ENCODE measurements around the gene PIWIL4.

PIWIL4 gene

DNA sequence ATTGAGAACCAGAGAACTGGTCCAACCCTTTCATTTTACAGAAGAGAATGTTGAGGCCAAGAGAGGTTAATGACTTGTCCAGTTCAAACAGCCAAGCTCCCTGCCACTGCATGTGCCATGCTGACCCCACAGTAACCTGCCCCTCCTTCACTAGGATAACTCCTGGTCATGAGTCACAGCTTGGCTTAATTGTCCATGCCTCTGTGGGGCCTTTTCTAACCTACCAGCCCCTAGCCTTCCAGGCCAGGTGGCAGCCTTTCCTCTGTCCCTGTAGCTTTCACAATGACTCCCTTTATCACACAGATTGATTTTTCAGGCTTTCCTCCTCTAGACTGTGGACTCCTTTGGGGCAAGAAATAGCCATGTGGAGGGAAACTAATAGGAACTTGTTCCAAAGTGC, 97.2 kb downstream of the PIWIL4 start:
- no peak for DNase-seq

DNA sequence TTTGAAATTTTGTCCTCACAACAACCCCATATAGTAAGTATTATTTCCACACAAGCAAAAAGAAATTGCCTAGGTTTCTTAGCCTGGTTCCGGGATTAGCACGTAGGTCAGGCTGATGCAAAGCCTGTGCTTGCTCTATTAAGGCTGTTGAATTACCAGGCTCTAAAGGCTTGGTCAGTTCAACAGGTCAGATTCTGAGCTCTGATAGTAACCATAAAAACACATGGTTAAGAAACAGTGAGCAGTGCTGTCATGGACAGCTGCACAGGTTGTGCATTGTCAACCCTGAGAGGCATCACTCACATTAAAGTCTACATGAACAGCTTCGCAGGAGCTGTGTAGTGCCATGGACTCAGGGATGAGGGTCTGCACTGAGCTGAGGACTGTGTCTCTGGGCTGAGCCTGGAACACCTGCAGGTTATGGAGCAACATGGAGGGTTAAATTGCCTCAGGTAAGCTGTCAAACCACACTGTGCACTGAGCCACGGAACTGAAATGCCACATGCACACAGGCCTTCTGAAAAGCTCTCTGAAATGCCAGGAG, 98.0 kb downstream of the PIWIL4 start:
- DNase-seq (no peak), ATAC-seq (no peak)

More for the DNA sequence above, 97.2 kb downstream of the PIWIL4 start:
- ATAC-seq = no peak

DNA sequence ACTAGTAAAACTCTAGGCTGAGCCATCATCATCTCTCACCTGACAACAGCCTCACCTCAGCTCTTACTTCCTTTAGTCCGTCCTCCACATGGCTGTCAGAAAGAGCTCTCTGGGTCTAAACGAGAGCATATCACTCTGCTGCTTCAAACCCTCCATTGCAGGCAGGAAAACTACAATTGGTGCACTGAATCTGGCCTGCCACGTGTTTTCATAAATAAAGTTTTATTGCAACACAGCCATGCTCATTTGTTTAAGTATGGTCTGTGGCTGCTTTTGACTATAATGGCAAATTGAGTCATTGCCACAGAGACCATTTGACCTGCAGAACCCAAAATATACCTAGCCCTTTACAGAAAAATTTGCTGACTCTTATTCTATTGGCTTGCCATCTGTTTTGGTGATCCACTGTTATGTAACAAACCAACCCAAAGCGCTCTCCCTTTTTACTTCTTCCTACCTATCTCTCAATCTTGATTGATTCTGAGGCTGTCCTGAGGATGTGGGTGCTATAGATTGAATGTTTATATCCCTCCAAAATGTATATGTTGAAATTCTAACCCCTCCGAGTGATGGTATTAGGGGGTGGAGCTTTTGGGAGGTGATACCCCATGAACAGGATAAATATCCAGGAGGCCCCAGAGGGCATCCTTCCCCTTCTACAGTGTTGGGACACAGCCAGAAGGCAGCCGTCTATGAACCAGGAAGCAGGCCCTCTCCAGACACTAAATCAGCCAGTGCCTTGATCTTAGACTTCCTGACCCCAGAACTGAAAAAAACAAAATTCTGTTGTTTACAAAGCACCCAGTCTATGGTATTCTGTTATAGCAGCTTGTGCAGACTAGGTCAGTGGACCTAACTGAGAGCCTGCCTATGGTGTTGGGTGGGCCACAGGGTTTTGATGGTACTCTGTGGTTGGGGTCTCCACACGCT, 99.9 kb downstream of the PIWIL4 start:
- DNase-seq (no peak), ATAC-seq (no peak)

DNA sequence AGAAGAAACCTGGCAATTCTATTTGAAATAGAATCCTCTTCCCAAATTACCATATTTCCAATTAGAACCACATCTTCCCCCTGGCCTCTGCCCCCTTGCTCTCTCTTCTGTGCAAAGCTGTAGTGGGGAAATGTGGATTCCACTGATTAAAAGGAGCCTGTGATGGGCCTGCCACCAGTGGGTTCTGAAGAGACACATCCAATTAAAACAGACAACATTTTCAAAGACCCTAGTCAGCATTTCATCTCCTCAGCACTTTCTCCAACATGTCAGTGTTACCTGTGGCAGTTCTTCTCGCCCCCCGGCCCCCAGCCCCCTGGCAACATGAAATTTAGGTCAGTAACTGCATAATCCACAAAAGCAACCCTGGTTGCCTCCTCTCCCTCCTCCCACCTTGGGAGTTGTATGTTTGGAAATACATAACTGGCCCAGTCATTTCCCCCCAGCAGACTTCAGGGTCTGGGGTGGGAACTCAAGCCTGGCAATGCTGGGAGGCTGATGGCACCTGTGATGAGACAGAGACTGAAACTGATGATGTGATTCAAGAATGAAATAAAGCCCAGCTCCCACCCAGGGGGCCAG, 101.1 kb downstream of the PIWIL4 start:
- DNase-seq (no peak), ATAC-seq (no peak)

DNA sequence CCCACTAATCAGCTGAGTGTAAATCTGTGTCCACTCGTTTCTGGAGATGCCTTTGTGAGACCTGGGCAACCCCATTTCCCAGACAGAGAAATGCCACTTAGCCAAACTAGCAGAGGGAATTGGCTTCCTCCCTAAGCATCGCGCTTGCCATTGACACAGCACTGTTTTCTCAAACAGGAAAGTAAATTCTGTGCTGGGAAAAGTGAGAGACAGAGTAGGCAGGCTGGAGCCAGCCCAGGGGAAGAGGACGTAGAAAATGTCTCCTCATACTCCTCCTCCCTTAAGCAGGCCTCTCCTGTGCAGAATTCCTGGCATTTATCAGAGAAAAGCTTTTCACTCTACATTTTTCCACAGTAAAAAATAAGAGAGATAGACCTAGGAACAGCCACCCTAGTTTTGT, 101.9 kb downstream of the PIWIL4 start:
- DNase-seq = no peak
- ATAC-seq = no peak

All from stimulated activated naive CD8-positive, alpha-beta T cell treated with anti-CD3 and anti-CD28 coated beads, Interleukin-15, Interleukin-2, amounts not matched to agents 100 U/mL and 50 U/mL, for 24 hours (primary cell).